Stimulated activated CD4-positive, alpha-beta T cell treated with anti-CD3 and anti-CD28 coated beads, Interleukin-4, amount 100 ng/mL, for 24 hours (primary cell): ENCODE results near the gene CDK16.
"Not testable (repeated sequence)": the region's sequence is repeated elsewhere in the genome, so short reads cannot be mapped to it uniquely, and the experiment has no call there.

Experiments used
- DNase-seq: peaks from one replicate; pipeline ENCODE4 v3.0.0-alpha.2; 2020

CDK16 gene

DNA sequence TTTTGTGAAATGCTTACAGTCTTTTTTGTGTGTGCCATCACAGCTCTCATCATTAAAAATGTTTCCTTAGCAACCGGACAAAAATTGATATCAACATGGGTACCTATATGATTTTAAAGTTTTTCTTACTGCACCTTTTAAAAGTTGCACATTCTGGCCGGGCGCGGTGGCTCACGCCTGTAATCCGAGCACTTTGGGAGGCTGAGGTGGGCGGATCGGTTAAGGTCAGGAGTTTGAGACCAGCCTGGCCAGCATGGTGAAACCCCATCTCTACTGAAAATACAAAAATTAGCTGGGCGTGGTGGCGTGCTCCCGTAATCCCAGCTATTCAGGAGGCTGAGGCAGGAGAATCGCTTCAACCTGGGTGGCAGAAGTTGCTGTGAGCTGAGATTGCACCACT is 39.1 kb downstream of the CDK16 start:
- not testable (repeated sequence) for DNase-seq

DNA sequence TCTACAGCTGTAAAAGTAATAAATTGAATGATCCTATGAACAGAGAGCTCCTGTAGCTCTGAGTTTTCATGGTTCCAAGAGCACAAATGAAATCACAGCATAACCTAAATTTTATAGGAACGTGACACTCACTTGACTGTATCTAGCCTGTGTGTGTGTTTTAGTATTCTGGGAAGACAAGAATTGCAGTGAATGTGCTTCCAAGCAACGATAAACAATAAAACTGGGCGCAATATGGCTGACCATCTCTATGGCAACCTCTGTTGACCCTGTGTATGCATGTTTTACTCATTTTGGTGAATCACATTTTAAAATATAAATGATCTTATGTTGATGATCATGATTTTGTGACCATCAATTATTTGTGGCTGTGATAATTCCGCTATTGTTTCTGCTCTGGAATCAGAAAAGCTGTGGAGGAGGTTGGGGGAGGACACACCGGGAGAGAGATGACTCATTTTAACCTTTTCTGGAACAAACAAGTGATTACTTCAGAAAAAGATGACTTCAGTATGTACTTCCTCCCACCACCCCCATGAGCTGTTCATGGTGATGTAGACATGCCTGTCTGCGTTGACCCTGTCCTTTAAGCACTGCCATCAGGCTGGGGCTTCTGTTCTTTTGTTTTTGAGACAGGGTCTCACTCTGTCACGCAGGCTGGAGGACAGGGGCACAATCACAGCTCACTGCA is 46.1 kb downstream of the CDK16 start:
- peak; percentile 4 for DNase-seq

DNA sequence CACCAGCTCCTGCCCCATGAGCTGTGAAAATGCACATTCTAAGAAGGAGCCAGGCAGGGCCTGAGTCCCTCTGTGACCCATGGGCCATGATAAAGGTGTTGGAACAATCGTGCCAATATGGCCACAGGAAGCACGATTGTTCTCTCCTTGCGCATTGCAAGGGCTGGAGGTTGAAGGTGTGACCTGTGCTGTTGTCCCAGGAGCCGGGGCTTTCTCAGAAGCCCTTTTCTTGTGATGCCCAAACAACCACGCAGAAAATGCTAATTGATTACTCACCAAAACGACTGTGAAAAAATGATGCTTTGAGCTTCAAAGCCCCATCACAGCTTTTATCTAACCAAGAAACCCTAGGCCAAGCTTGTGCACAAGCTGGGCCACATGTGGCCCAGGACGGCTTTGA is 48.2 kb downstream of the CDK16 start:
- no peak for DNase-seq

DNA sequence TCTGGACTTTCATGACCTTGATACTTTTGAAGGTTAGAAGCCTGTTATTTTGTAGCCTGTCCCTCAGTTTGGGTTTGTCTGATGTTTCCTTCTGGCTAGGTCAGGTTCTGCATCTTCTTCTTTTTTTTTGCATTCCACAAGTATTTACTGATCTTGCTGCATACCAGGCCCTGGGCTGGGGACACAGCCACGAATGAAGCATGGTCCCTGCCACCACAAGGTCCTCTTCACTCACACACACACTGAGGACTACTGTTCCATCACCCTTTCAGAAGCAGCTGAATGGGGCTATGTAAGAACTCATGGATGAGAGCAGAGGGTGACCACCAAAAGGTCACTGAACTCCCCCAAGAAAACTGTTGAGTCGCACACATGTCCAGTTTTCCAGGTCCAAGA is 53.5 kb downstream of the CDK16 start:
- no peak for DNase-seq

DNA sequence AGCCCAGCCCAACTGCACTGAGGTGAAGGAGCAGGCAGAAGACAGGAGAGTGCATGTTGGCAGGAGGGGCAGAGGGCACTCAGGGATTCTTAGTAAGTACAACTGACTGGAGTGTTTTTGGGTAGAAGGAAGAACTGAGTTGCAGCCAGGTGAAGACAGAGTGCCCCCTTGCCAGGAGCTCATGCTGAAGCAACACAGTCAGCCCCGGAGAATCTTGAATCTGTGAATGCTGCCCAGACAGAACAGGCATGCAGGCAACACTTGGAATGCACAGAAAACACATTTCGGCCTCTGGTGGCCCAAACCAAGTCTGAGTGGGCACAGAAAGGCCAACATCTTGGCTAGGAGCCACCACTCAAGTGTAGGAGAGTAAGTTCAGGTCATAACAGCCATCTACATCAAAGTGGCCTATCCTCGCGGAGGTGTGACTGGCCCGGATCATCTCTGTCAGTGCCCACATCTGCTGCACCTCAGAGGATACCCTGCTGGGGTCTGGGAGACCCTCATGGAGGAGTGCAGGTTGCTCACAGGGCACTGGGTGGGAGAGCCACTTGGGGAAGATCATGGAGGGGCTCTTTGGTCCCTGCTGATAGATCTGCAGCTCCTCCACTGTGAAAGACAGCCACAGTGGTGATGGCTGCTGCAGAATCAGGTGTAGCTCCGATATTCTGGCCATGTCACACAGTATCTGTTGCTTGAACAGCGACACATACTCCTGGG is 54.7 kb downstream of the CDK16 start:
- DNase-seq = no peak

DNA sequence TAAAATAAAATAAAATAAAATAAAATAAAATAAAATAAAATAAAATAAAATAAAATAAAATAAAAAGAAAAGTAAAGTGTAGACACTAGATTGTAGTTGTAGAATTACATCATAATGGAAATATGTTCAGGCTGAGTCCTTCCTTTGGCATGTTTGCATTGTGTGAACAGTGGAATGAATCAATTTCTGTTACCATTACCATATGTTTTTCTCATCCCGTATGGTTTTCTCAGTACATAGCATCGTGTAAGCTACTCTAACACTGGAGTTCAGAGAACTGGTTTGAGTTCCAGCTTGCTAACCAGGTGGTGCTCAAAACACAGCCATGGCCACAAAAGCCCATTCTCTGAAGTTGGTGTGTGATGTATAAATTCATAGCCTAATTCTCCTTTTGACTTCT is 60.2 kb downstream of the CDK16 start:
- DNase-seq = no peak
